ENCODE results near the gene COL9A3. TPM values are rescaled to one million over a fixed set of nuclear protein-coding genes. Genes with fewer than 3 reads are reported as not detected.

COL9A3 gene
- polyA plus RNA-seq, 2 of the 4 experiments (the other 2 are of a cell fraction): 0.41 to 0.49 TPM

- peak in 1 of 2 experiments; percentile 62; a peak in 3 of 6 replicates for ATAC-seq
- no peak for DNase-seq (ENCODE audit: low read depth in 1 of 2, low spot score in 1 of 2)
- TF ChIP-seq HDAC2 (IDR thresholded peaks at IDR 0.05) (no peak), JUN (IDR thresholded peaks at IDR 0.05) (no peak), BCL3 (IDR thresholded peaks at IDR 0.05) (no peak), HEYL (CRISPR knock-in tag; IDR thresholded peaks at IDR 0.05) (no peak), RCOR1 (IDR thresholded peaks at IDR 0.05; ENCODE audit: low read depth, low read length) (no peak), EHF (CRISPR knock-in tag; IDR thresholded peaks at IDR 0.05) (no peak), ZSCAN20 (CRISPR knock-in tag; IDR thresholded peaks at IDR 0.05) (no peak), BHLHE40 (IDR thresholded peaks at IDR 0.05; ENCODE audit: low read depth, low read length) (no peak), EP300 (IDR thresholded peaks at IDR 0.05) (no peak), REST (IDR thresholded peaks at IDR 0.05) (no peak), PHF8 (IDR thresholded peaks at IDR 0.05; ENCODE audit: borderline replicate concordance, low read depth) (no peak), RAD21 (conservative IDR thresholded peaks at IDR 0.05 in 1 of 2, IDR thresholded peaks at IDR 0.05 in 1 of 2) (no peak), RARB (CRISPR knock-in tag; IDR thresholded peaks at IDR 0.05) (no peak), POLR2A (IDR thresholded peaks at IDR 0.05; ENCODE audit: low read length) (no peak)
- peak overlapping the region in 1 of 2 experiments; percentile 52; a peak in 3 of 6 replicates for H3K27ac ChIP-seq
- POLR2A ChIA-PET: interaction anchor here (0.9 kb wide), 1 partner anchor 19 kb away, joined by 3 read pairs; the partner anchor contains the start of gene MRGBP
- no peak overlapping the region for H3K4me3 ChIP-seq
- H3K4me2 ChIP-seq: peak overlapping the region; percentile 13
- CTCF ChIA-PET: interaction anchor here (0.8 to 1.7 kb wide), 5 partner anchors 7 to 194 kb away, joined by 3 to 8 read pairs (median 3); no protein-coding TSS in a partner anchor
- peaks cover 42% of the 10 kb centered on the region for H3K4me1 ChIP-seq
- WGBS (ENCODE audit: missing lambda C conversion rate): 79% methylated on average over 21 of the region's 24 CpGs
- H3K9me3 ChIP-seq: no peaks in the 10 kb centered on the region
- FAIRE-seq: no peak
Measured at GRCh38 chr20:62815066-62815991, 1.5 kb upstream of the COL9A3 start.

- no peak for FAIRE-seq
- Histone ChIP-seq H3K4me1 (peaks cover 44% of the 10 kb centered on the region), H3K27ac (peak overlapping the region; percentile 24 to 76; a peak in 4 of 6 replicates), H3K4me2 (peak overlapping the region; percentile 78), H3K9me3 (no peaks in the 10 kb centered on the region), H3K4me3 (peak overlapping the region; percentile 40)
- POLR2A ChIA-PET: interaction anchor here (0.9 kb wide), 1 partner anchor 20 kb away, joined by 3 read pairs; the partner anchor contains the start of gene MRGBP
- CTCF ChIA-PET: interaction anchor here (0.6 to 1.7 kb wide), 4 partner anchors 25 to 193 kb away, joined by 3 to 8 read pairs (median 3); no protein-coding TSS in a partner anchor
- no peak for DNase-seq (ENCODE audit: low read depth in 1 of 2, low spot score in 1 of 2)
- ATAC-seq: no peak
- WGBS (ENCODE audit: missing lambda C conversion rate): 69% methylated on average over 36 of the region's 57 CpGs
- no peak for TF ChIP-seq RNF2 (IDR thresholded peaks at IDR 0.05; ENCODE audit: borderline replicate concordance, low read depth)
- TF ChIP-seq HES2 (IDR thresholded peaks at IDR 0.05): no peak
- no peak for TF ChIP-seq E2F6 (IDR thresholded peaks at IDR 0.05; ENCODE audit: borderline replicate concordance, low read depth)
- no peak for TF ChIP-seq BCL3 (IDR thresholded peaks at IDR 0.05)
- TF ChIP-seq SREBF2 (IDR thresholded peaks at IDR 0.05): no peak
- TF ChIP-seq JUN (IDR thresholded peaks at IDR 0.05): no peak
- no peak for TF ChIP-seq ZSCAN20 (CRISPR knock-in tag; IDR thresholded peaks at IDR 0.05)
- TF ChIP-seq CBX2 (IDR thresholded peaks at IDR 0.05; ENCODE audit: borderline replicate concordance, low read depth): no peak
- no peak for TF ChIP-seq RAD21 (conservative IDR thresholded peaks at IDR 0.05 in 1 of 2, IDR thresholded peaks at IDR 0.05 in 1 of 2)
- no peak for TF ChIP-seq MAX (IDR thresholded peaks at IDR 0.05)
- no peak for TF ChIP-seq HOXA7 (CRISPR knock-in tag; IDR thresholded peaks at IDR 0.05)
- TF ChIP-seq POLR2A (IDR thresholded peaks at IDR 0.05; ENCODE audit: low read length): no peak
- no peak for TF ChIP-seq ZNF302 (CRISPR knock-in tag; IDR thresholded peaks at IDR 0.05)
- TF ChIP-seq CBX8 (IDR thresholded peaks at IDR 0.05): no peak
- TF ChIP-seq BHLHE40 (IDR thresholded peaks at IDR 0.05; ENCODE audit: low read depth, low read length): no peak
Measured at GRCh38 chr20:62816031-62816883, 593 bp upstream of the COL9A3 start.

Measured in A549 (cell line).